HepG2 (cell line): Measurements from ENCODE around the gene CDK5R1. TPM values are rescaled to one million over a fixed set of nuclear protein-coding genes. Genes with fewer than 3 reads are reported as not detected.
A peak's percentile ranks its signal among the peaks of the same experiment; 100 is the strongest.

Experiments
- AGO1 ChIP-seq: fragments of 200-400 bp; formaldehyde crosslinking; IDR thresholded peaks from 2 replicates; pipeline ENCODE4 v1.6.1; 2017; ENCODE audit warnings: mild to moderate bottlenecking, low read depth, low read length, moderate library complexity; ENCODE audit not compliant: poor library complexity, severe bottlenecking
- AHDC1 ChIP-seq: sonication (generic); formaldehyde crosslinking; IDR thresholded peaks from 2 replicates; pipeline ENCODE4 v1.5.1; 2020; ENCODE audit warnings: mild to moderate bottlenecking, missing genetic modification reagents, borderline replicate concordance
- CREM ChIP-seq, 2 experiments: sonication (generic) in 1 of 2; formaldehyde crosslinking in 1 of 2; IDR thresholded peaks; 2 replicates each; pipeline versions ENCODE4 v1.4.0 to v1.6.1; 2016 to 2020; ENCODE audit warnings: antibody characterized with exemption in 1 of 2, mild to moderate bottlenecking in 1 of 2, missing genetic modification reagents in 1 of 2
- FOXO4 ChIP-seq: sonication (generic); formaldehyde crosslinking; conservative IDR thresholded peaks from 2 replicates; pipeline ENCODE4 v1.8.1; 2023; ENCODE audit warnings: missing genetic modification reagents
- GMEB2 ChIP-seq: IDR thresholded peaks from 2 replicates; pipeline ENCODE4 v1.6.1; 2016; ENCODE audit warnings: missing biosample characterization, missing genetic modification reagents, low read depth
- HES4 ChIP-seq: sonication (generic); formaldehyde crosslinking; IDR thresholded peaks from 2 replicates; pipeline ENCODE4 v1.9.0; 2021; ENCODE audit warnings: mild to moderate bottlenecking, missing genetic modification reagents, borderline replicate concordance
- NFKB2 ChIP-seq: sonication (generic); formaldehyde crosslinking; IDR thresholded peaks from 2 replicates; pipeline ENCODE4 v1.4.0; 2020; ENCODE audit warnings: missing genetic modification reagents, borderline replicate concordance
- NONO ChIP-seq, 2 experiments: fragments of 450-650 bp in 1 of 2; sonication (generic) in 1 of 2; formaldehyde crosslinking in 1 of 2; IDR thresholded peaks in 1 of 2; conservative IDR thresholded peaks in 1 of 2; 2 replicates each; pipeline versions ENCODE4 v1.6.1 to v1.8.0; 2017 to 2022; ENCODE audit warnings: mild to moderate bottlenecking in 1 of 2, missing genetic modification reagents in 1 of 2, moderate library complexity in 1 of 2
- SKIL ChIP-seq: sonication (generic); formaldehyde crosslinking; IDR thresholded peaks from 2 replicates; pipeline ENCODE4 v1.8.0; 2022; ENCODE audit warnings: missing genetic modification reagents, mild to moderate bottlenecking, moderate library complexity, borderline replicate concordance
- SMARCE1 ChIP-seq: fragments of 450-650 bp; IDR thresholded peaks from 2 replicates; pipeline ENCODE4 v1.6.1; 2017; ENCODE audit warnings: borderline replicate concordance
- TFDP1 ChIP-seq: IDR thresholded peaks from 2 replicates; pipeline ENCODE4 v1.6.1; 2016; ENCODE audit warnings: missing compliant biosample characterization, missing genetic modification reagents, borderline replicate concordance
- ZMYM4 ChIP-seq: sonication (generic); formaldehyde crosslinking; IDR thresholded peaks from 2 replicates; pipeline ENCODE4 v1.8.1; 2023; ENCODE audit warnings: mild to moderate bottlenecking, missing genetic modification reagents
- ZNF138 ChIP-seq: sonication (generic); formaldehyde crosslinking; IDR thresholded peaks from 2 replicates; pipeline ENCODE4 v1.5.0; 2020; ENCODE audit warnings: mild to moderate bottlenecking, low read depth, missing genetic modification reagents
- ZNF572 ChIP-seq: sonication (generic); formaldehyde crosslinking; IDR thresholded peaks from 2 replicates; pipeline ENCODE4 v1.5.1; 2020; ENCODE audit warnings: mild to moderate bottlenecking, missing genetic modification reagents
- ZNF720 ChIP-seq: sonication (generic); formaldehyde crosslinking; IDR thresholded peaks from 2 replicates; pipeline ENCODE4 v1.4.0; 2020; ENCODE audit warnings: missing genetic modification reagents
- ZNF746 ChIP-seq: sonication (generic); formaldehyde crosslinking; IDR thresholded peaks from 2 replicates; pipeline ENCODE4 v1.8.0; 2022; ENCODE audit warnings: mild to moderate bottlenecking, missing genetic modification reagents
- polyA plus RNA-seq, 8 experiments: library from polyadenylated mRNA; depleted of rRNA in 3 of 8; stranded (reverse) in 7 of 8; unstranded in 1 of 8; fragments of >200 nt; fragmentation: Illumina TruSeq in 4 of 8; extraction: Trizol in 4 of 8; gene quantifications; 2 replicates each; pipeline versions ENCODE4 v1.2.1 to v1.2.3, GENCODE V29; 2011 to 2016; ENCODE audit warnings: low read depth in 4 of 8, missing spikeins in 1 of 8, mixed read lengths in 1 of 8; ENCODE audit not compliant: insufficient read depth in 1 of 8
- total RNA-seq, 5 experiments: library from RNA; depleted of rRNA; stranded (reverse); fragments of >200 nt; fragmentation: Illumina TruSeq; extraction: Trizol; gene quantifications; 2 replicates each; pipeline ENCODE4 v1.2.3, GENCODE V29; 2016; ENCODE audit warnings: low read depth in 1 of 5

The CDK5R1 gene
- total and polyA plus RNA-seq, 2 of the 13 experiments (the other 11 are each of a cell fraction or from before 2014, with no cell fraction given) = 1.1 to 3.9 TPM

GRCh38 chr17:32486111-32486700 is 587 bp upstream of the CDK5R1 start (continued):
- TF ChIP-seq NONO (IDR thresholded peaks at IDR 0.05) = no peak
- TF ChIP-seq NONO (CRISPR knock-in tag; conservative IDR thresholded peaks at IDR 0.05) = peak; percentile 64; the same call in 1 of the 2 replicates
- TF ChIP-seq NFKB2 = 0 out of 2 replicates have a peak, but pooled peaks have one; percentile 68
- TF ChIP-seq AGO1 = no peak
- no peak for TF ChIP-seq FOXO4 (CRISPR knock-in tag)
- no peak; the same call in 1 of the 2 replicates for TF ChIP-seq ZNF746 (CRISPR knock-in tag)
- no peak for TF ChIP-seq GMEB2
- no peak for TF ChIP-seq ZNF572 (CRISPR knock-in tag)
- TF ChIP-seq ZNF720 (CRISPR knock-in tag) = no peak
- TF ChIP-seq TFDP1 (CRISPR knock-in tag) = peak; percentile 95
- TF ChIP-seq SKIL (CRISPR knock-in tag) = no peak
- TF ChIP-seq ZMYM4 (CRISPR knock-in tag) = peak; percentile 61
- no peak for TF ChIP-seq SMARCE1
- no peak for TF ChIP-seq HES4 (CRISPR knock-in tag)
- TF ChIP-seq CREM (IDR thresholded peaks at IDR 0.05) = no peak
- no peak for TF ChIP-seq CREM (CRISPR knock-in tag; IDR thresholded peaks at IDR 0.05)
- TF ChIP-seq ZNF138 = peak; percentile 67; the same call in 1 of the 2 replicates
- no peak for TF ChIP-seq AHDC1 (CRISPR knock-in tag)
